Daoy (cell line): ENCODE results near the gene CDKAL1. TPM values are rescaled to one million over a fixed set of nuclear protein-coding genes. Genes with fewer than 3 reads are reported as not detected.

ENCODE experiments used
- DNase-seq: peaks from one replicate; pipeline ENCODE4 v3.0.0-alpha.2; 2015; ENCODE audit warnings: low read depth
- total RNA-seq: library from RNA; depleted of rRNA; stranded (reverse); fragments of >200 nt; shearing (Covaris generic); gene quantifications from 2 replicates; pipeline ENCODE4 v1.2.3, GENCODE V29; 2014

Gene CDKAL1
- total RNA-seq, 1 experiment from 2014 or later = 34.0 TPM

DNA sequence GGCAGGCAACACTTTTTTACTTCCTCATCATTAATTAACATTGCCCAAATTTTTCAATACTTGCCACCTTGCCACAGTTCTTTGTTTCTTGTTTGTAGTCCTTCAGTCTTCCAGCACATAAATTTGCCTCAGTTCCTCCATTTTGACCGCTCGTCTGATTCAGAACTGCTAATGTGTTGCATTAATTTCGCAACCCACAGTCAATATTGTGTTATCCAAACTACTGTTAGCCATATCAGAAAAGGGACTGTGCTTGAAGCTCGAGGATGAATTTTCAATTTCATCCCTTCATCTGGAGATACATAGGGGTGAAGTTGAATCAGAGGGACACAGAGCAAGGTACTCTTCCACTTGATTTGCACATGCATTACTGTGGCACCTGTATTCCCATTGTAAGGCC, 421.5 kb downstream of the CDKAL1 start:
- DNase-seq = no peak

DNA sequence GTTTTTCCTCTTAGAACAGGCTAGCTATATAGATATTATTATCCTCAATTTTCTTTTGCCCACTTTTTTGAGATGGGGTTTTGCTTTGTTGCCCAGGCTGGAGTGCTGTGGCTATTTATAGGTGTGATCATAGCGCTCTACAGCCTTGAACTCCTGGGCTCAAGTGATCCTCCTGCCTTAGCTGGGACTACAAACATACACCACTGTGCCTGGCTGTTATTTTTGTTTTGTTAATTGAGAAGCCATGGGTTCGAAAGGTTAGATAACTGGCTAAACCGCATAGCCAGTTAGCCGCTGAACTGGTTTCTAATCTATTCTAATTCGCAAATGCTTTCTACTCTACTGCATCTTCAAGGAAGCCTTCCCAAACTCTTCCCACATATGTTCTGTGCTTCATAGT, 425.8 kb downstream of the CDKAL1 start:
- no peak for DNase-seq

DNA sequence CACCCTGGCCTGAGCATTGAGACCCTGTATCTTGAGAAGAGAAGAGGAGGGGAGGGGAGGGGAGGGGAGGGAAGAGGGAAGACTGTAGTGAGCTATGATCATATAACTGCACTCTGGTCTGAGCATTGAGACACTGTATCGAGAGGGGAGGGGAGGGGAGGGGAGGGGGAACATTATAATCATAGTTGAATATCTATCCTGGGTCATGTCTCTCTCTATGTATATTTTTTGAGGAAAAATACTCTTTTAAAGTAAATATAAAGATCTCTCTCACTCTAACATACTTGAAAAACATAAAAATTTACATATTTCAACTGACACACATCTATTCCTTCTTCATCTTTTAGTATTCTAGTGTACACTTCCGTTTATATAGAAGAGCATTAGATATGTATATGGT, 431.0 kb downstream of the CDKAL1 start:
- no peak for DNase-seq

DNA sequence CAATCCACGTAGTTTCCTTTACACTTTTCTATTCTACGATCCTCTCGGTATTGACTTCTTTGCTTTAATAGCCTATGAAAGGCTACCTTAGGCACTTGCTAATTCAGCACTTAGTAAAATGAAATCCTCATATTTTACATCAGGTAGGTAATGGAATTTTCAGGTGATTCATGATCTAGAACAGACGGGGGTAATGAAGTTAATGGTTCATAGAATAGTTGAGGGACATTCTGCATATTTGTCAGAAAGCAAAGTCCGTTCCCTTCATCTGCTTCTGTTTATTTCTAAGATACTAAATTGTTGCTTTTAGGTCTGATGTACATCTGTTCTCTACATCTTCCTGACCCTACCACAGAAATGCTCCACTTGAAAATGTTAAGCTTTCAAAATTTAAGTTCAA, 431.7 kb downstream of the CDKAL1 start:
- no peak for DNase-seq

DNA sequence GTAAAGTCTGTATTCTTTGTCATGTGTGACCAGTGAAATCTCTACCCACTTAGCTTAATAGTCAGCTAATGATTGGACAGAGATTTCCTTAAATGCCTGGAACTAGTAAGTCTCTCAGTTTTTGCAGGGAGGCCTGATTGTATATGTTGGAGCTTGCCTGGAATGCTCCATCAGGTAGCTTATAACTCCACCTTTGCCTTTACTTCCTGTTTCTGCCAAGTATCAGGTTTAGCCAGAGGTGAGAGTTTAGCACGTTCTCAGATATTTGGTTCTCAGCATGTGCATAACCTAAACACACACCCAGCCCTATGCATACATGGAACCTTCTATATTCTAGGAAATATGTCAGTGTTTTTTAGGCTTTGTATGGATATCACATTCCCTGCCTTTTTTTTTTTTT, 435.3 kb downstream of the CDKAL1 start:
- DNase-seq = no peak

DNA sequence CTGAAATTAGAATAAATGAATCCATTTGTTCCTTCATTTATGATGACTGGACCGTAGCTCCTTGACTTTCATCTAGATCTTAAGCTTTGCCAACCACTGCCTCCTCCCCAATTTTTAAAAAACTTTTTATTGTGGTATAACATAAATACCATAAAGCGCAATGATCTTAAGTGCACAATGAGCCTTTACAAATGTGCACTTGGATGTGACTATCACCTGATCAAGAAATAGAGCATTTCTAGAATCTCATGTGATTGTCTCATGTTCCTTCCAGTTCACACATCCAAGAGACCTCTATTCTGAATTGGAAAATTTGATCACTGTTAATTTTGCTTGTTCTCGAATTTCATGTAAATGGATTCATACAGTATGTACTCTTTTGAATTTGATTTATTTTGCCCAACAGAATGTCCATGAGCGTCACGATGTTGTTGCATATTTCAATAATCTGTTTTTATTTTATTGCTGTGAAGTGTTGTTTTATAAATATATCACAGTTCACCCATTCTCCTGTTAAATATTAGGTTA, 442.2 kb downstream of the CDKAL1 start:
- DNase-seq = no peak

DNA sequence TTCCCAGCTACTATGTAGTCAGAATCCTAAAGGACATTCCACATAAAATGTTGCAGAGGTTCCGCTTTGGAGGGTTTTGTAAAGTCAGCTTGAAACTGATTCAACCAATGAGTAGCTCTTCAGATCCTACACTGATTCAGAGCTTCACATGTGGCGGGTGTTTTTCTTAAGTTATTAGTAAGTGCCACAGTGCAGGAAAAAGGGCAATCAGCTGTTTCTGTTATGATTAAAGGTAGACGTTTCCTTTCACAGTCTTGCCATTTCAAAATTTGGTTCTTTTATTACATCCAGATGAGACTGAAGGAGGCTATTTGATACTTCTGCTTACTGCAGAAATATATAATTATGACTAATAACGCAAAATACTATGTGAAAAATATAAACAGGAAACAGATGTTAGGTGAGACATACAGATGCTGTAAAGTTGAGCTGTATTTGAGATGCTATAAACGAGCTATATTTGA, 443.9 kb downstream of the CDKAL1 start:
- no peak for DNase-seq

DNA sequence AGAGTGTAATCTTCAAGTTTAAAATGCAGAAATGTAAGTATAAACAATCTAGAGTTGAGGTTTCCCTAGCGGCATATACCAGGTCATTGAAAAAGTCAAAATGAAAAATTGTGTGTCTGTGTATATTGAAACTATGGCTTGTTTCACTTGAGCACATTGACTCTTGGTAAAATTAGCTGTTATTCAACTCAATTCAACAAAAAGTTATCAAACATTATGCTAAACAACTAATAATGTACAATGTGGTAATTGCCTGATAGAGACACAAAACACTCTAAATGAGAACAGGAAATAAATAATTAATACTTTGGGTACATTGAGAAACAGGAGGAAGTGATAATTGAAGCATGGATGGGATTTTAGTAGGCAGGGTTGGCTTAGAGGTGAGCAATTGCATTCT, 444.8 kb downstream of the CDKAL1 start:
- no peak for DNase-seq

DNA sequence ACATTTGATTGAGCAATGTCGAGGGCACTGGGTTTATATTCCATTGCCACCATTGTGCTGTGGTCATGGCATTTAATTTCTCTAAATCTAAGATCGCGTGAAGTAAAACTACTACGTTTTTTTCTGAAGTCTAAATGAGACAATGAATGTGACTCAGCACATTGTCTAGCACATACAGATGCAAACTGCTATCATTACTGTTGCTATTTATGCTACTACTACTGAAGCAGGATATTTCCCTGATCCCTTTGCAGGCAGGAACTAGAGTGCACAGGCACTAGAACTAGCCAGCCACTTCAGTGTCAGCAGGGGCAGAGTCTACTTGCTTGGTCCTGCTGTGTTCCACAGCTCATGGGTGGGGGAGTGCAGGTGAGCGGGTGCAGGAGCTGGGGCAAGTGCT, 449.7 kb downstream of the CDKAL1 start:
- DNase-seq = no peak

DNA sequence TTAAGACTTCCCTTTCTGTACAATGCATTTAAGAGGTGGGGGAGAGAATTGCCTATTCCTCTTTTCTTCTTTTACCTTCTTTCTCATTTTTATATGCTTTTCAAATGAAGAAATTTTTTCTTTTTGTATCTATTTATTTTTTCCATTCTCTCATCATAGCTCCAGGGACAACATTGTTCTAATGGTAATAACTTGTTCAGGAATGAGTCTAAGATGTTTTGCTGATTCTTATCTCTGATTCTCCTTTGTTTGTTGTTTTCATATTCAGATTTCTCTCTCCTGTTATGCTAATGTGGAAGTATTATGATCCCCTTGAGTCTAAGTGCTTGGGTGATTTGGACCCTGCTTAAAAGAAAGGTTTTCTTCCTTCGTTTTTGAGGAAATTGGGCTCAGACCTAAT, 451.6 kb downstream of the CDKAL1 start:
- no peak for DNase-seq

DNA sequence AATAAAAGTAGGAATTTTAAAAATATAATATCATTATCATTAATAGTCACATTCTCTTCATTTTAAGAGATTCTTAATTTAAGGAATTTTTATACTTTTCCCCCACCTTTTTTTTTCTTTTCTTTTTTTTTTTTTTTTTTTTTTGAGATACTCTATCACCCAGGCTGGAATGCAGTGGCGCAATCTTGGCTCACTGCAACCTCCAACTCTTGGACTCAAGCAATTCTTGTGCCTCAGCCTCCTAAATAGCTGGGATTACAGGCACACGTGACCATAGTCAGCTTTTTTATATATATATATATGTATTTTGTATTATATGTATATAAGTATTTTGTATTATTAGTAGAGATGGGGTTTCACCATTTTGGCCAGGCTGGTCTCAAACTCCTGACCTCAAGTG, 457.7 kb downstream of the CDKAL1 start:
- no peak for DNase-seq

DNA sequence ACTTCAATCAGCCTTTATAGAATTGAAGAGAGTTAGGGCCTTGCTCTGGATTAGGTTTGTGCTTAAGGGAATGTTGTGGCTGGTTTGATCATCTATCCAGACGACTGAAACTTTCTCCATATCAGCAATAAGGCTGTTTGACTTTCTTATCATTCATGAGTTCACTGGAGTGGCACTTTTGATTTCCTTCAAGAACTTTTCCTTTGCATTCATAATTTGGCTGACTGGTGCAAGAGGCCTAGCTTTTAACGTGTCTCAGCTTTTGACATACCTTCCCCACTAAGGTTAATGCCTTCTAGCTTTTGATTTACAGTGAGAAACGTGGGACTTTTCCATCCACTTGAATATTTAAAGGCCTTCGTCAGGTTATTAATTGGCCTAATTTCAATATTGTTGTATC, 461.8 kb downstream of the CDKAL1 start:
- no peak for DNase-seq

DNA sequence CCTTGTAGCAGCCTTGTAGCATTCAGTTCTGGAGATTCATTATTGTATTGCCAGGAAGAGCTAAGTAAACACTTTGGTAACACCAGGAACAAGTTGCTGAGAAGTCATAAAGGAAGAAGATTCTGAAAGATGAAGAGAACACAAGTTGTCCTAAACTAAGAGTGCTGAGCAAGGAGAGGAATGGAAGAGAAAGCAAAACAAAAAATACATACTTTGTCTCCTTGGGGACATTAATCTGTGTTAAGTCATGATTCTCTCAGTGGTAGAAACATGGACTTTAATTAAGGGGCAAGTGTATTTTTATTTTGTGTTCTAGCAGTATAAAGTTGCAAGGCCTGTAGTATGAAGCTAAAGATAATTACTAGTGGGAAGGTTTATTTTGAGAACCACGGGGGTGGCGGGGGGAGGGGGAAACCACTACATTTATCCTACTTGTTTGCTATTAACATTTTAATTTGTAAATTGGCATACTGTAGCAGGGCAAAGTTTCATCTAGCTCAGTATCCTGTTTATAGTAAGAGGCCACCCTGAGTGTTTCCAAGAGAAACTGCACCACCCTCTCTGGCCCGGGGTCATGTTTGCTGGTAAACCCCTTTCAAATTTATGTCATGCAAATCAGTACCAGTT, 463.0 kb downstream of the CDKAL1 start:
- DNase-seq = no peak

DNA sequence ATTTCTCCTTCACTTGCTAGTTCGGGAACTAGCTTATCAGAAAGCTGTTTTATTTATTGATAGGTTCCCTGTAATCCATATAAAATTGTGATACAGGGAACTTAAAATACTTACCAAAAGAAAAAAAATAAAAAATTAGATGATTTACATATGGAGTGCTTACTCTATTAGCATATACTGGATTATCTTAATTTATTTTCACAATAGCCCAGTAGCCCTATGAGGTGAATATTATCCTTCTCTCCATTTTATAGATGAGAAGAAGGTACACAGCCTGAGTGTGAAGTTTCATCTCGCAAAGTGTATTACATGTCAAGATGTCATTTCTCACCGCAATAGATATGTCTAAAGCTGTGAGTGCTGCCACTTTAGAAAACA, 463.5 kb downstream of the CDKAL1 start:
- no peak for DNase-seq

DNA sequence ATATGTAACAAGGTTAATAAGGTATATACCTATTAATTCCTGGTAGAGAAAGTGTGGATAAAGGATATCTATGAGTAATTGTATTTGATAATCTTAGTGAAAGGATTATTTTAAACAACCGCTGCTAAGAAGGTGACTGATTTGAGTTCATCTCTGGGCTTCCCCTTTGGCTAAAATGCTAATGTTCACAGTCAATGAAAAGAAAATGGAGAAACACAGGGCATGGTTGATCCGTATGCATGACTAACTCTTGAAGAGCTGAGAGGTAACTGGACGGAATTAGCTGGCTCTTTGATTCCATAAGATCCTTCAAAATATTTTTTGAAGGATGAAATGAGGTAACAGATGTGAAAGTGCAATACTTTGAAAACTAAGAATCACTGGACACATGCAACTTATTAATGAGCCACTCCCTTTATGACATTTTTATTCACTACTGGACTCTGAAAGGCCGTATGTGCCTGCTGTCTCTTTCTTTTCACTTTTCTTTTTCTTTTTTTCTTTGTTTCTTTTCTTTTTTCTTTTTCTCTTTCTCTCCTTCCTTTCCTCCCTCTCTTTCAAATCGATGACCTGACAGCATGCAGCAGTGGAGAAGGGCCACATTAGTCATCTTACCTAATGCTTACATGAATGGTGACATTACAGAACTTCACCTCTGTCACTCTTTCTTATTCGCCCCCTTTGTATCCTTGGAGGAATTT, 464.6 kb downstream of the CDKAL1 start:
- DNase-seq = no peak

DNA sequence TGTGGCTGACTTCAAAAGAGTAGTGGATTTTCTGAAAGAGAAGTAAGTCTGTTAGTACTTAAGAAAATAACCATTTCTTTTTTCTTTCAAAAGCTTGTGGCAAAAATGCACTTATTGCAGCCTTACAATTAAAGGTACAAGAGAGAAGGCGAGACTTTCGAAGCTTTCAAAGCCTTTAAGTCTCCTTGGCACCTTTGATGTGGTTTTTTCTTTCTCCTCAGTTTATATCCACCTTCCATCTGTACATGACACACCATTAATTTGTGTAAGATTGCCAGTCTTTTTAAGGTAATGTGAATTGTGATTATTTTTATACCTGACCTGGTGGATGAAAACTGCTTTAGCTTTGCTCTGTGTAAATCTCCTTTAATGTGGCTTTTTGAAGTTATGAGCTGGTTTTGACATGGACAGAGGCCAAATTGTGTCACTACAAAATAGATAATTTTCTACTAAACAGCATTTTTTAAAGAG, 466.1 kb downstream of the CDKAL1 start:
- DNase-seq = no peak

DNA sequence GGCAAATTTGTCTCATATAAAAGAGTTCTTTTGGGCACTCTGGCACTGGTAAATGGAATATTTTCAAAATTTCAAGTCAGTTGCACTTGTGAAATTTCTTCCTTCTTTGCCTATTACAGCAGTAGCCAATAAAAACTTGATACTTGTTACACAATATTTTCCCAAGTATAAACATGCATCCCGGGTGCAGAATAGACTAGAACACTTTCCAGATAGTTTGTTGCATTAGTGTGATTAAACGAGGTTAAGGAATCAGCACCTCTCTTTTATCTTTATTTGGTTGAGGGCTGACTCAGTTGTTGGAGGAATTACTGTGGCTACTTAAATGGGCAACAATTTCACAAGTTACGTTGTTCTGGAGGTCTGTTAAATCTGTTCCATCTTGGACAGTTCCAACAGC, 467.5 kb downstream of the CDKAL1 start:
- no peak for DNase-seq

DNA sequence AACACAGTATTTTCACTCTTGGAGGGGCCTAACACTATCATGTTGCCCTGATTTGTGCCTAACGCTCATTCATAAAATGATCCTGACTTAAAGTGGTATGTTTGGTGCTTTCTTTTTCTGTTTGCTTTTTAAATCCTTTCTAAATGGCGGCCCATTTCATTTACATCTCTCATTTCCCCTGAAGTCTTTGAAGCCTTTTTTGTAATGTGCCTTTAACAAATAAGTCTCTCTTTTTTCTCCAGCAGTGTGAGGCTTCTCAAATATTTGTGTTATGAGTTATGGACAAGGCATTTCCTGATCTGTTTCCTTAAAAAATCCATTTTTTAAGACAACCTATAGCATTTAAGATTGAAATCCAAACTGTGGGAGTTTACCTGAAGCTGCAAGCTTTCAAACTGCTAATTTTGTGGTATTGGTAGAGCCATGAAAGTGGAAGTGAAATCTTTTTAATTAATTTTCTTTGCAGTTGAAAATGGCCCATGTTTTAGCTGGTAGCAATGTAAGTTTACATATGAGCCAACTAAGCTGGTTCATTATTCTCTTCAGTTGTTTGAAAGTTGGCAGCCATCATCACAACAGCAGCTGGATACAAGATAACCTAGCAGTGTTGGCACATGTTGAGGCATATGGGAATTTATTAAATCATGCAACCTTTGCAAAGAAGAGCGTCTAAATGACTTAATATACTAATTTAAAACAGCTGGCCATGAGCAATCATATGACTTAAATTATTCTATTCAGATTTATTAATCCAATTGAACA, 469.7 kb downstream of the CDKAL1 start:
- peak; percentile 58 for DNase-seq

DNA sequence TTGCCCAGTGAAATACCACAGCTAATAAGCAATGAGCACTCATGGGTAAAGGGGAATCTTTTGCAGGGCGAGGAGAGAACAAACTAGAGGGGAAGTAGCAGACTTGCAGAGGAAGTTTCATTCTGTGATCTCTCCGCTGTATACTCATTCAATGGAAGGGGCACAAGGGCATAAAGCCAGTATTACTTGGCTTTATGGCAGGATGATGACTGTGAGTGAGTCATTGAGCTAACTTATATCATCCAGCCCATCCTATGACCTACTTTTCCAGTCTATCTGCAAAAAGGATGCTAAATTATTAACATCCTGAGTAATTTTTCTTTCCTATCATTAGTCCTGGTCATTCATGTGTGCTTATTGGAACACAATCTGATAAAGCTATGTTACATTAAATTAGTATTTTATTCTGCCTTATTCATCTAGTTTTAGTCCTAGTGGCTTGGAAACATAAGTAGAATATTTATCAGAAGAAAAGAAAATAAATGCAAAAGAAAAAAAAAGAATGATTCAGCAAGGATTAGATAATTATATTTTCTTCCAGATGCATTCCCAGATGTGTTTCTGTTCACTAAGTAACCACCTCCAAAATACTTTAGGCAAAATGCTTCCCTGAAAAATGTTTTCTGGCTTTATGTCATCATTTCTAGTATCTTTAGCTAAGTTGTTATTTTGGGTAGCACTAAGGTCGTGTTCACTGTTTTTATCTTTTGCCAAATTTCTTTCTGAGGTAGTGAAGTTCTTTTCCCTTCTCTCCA, 471.7 kb downstream of the CDKAL1 start:
- peak; percentile 92 for DNase-seq

DNA sequence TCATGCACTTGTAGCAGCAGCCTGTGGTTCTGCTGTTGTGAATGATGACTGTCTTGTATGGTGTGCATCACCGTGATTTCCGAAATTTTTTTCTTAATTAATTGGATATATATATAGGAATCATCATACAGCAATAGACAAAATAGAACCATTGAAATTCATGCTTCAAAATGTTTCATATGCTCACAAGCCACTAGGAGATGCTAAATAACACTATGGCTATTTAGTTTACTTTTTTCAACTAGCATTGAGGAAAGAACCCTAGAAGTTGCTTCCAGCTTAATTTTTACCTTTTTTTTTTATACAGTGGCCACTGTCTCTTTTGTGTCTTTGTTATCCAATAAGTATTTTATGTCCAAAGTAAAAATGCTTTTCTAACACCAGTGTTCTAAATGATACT, 485.4 kb downstream of the CDKAL1 start:
- DNase-seq = no peak

DNA sequence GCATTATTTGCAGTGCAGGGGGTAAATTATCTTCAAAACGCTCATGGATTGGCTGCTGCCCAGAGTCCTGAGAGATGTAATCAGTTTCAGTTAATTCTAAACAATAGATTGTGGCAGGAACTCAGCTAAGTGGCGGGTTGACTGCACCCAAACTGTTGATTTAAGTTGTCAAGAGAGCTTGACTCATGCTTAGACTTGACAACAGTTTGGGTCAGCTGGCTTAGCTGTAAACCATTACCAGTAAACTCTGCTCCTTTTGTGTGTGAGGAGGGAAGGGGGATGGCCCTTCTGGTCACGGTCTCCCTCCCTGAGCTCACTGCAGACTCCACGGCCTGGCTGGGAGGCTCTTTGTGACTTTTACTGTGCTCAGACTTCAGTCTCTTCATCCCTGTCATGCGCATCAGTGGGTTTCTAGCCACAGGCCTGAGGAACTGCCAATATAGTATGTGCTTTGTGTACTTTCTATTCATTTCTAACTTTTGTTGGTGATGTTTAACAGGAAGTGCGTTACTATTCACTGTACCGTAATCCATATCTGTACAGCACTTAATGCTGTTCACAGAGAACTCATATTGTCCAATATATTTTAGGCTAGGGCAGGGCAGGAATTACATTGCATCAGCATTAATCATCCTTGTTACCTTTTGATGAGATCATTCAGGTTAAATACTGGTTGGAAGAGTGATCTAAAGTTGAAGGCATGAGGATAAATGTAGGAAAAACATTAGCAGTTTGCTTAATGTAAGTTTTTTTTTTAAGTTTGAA, 488.3 kb downstream of the CDKAL1 start:
- peak; percentile 97 for DNase-seq
